Lung (tissue), 16 donors: ENCODE data around the gene HTD2. TPM values are rescaled to one million over a fixed set of nuclear protein-coding genes. Genes with fewer than 3 reads are reported as not detected.

Experiments used
- ATAC-seq: fragments of 200-7000 bp; cut with Tn5 transposase; one replicate; pipeline ENCODE4 v1.9.1; 2020; ENCODE audit warnings: moderate number of reproducible peaks; ENCODE audit not compliant: insufficient read depth, low FRiP score
- DNase-seq, 3 donors: peaks; one replicate each; pipeline ENCODE4 v3.0.0-alpha.2; 2013 to 2017
- H3K27ac ChIP-seq, 2 donors: one replicate each; pipeline ENCODE4 v1.5.1; 2013; ENCODE audit warnings: mild to moderate bottlenecking in 2 of 2, moderate library complexity in 2 of 2, control low read depth in 1 of 2, inconsistent platforms in 1 of 2, low read depth in 1 of 2, low read length in 1 of 2
- H3K27me3 ChIP-seq, 3 donors: one replicate each; pipeline ENCODE4 v1.5.1; 2013; ENCODE audit warnings: low read length in 2 of 3; ENCODE audit not compliant: control insufficient read depth in 3 of 3, insufficient read depth in 3 of 3
- H3K36me3 ChIP-seq, 4 donors: one replicate each; pipeline ENCODE4 v1.5.1; 2013; ENCODE audit warnings: low read length in 4 of 4, mild to moderate bottlenecking in 1 of 4, moderate library complexity in 1 of 4; ENCODE audit not compliant: control insufficient read depth in 4 of 4, insufficient read depth in 4 of 4
- H3K4me1 ChIP-seq, 5 donors: one replicate each; pipeline ENCODE4 v1.5.1; 2013; ENCODE audit warnings: low read length in 5 of 5, mild to moderate bottlenecking in 2 of 5, moderate library complexity in 1 of 5; ENCODE audit not compliant: control insufficient read depth in 5 of 5, insufficient read depth in 5 of 5
- H3K4me3 ChIP-seq: one replicate; pipeline ENCODE4 v1.5.1; 2013; ENCODE audit warnings: mild to moderate bottlenecking, control low read depth, moderate library complexity
- H3K9ac ChIP-seq, 2 donors: one replicate each; pipeline ENCODE4 v1.5.1; 2013; ENCODE audit warnings: low read length in 2 of 2, control low read depth in 1 of 2; ENCODE audit not compliant: insufficient read depth in 1 of 2
- H3K9me3 ChIP-seq, 4 donors: one replicate each; pipeline ENCODE4 v1.5.1; 2013; ENCODE audit warnings: low read length in 3 of 4, mild to moderate bottlenecking in 1 of 4, moderate library complexity in 1 of 4; ENCODE audit not compliant: control insufficient read depth in 4 of 4, insufficient read depth in 3 of 4
- WGBS, 2 donors: extraction: QIAGEN DNeasy Blood & Tissue Kit; methylation state at CpG; one replicate each; pipeline ENCODE4 v1.1.7; 2013; 5-methylcytosine and 5-hydroxymethylcytosine counted together
- long read RNA-seq, 5 donors: transcript quantifications; one replicate each; lab custom pipeline, GENCODE V29; 2026
- polyA plus RNA-seq, 2 donors: library from polyadenylated mRNA; stranded (reverse); fragments of 200-250 nt; gene quantifications; one replicate each; pipeline ENCODE4 v1.2.1, GENCODE V29; 2013
- total RNA-seq, 2 donors: library from RNA; depleted of rRNA in 1 of 2; stranded (reverse); fragments of >200 nt in 1 of 2; gene quantifications; one replicate each; pipeline ENCODE4 v1.2.1, GENCODE V29; 2014 to 2021
- TF ChIP-seq, protein P1 (sequence below): IDR thresholded peaks from 2 replicates; pipeline ENCODE4 v1.5.1; 2012; ENCODE audit warnings: mild to moderate bottlenecking; ENCODE audit errors: control extremely low read depth, extremely low read depth
- donor health status: control.
- donor health status: control.
- donor health status: Bipolar disorder and iron deficiency.
- donor health status: healthy.
- donor health status: DM: yes; HTN: yes; CAD: no.

The HTD2 gene
- total RNA-seq (10 to 100 TPM in 1 of 2 donors, 1 to 10 TPM in 1; 7.5 to 12.1 TPM), polyA plus RNA-seq (1 to 10 TPM; 2.5 to 5.6 TPM)
- long read RNA-seq, donor 1, partial matches to known transcripts: 0 of 3 reads
- long read RNA-seq, donor 1, other reads (novel, unspliced or antisense): 0 of 3 reads
- long read RNA-seq, donor 2: 0 reads
- long read RNA-seq, donor 3, transcript HTD2-201 (5 exons, 1,508 nt): major isoform, 5 of 8 reads
- long read RNA-seq, donor 3, partial matches to known transcripts: 0 of 8 reads
- long read RNA-seq, donor 3, other reads (novel, unspliced or antisense): 0 of 8 reads
- long read RNA-seq, donor 4, partial matches to known transcripts: 0 of 4 reads
- long read RNA-seq, donor 4, other reads (novel, unspliced or antisense): 0 of 4 reads
- long read RNA-seq, donor 5, transcript HTD2-201 (5 exons, 1,508 nt): major isoform, 5 of 7 reads
- long read RNA-seq, donor 5, partial matches to known transcripts: 0 of 7 reads
- long read RNA-seq, donor 5, other reads (novel, unspliced or antisense): 0 of 7 reads

DNA sequence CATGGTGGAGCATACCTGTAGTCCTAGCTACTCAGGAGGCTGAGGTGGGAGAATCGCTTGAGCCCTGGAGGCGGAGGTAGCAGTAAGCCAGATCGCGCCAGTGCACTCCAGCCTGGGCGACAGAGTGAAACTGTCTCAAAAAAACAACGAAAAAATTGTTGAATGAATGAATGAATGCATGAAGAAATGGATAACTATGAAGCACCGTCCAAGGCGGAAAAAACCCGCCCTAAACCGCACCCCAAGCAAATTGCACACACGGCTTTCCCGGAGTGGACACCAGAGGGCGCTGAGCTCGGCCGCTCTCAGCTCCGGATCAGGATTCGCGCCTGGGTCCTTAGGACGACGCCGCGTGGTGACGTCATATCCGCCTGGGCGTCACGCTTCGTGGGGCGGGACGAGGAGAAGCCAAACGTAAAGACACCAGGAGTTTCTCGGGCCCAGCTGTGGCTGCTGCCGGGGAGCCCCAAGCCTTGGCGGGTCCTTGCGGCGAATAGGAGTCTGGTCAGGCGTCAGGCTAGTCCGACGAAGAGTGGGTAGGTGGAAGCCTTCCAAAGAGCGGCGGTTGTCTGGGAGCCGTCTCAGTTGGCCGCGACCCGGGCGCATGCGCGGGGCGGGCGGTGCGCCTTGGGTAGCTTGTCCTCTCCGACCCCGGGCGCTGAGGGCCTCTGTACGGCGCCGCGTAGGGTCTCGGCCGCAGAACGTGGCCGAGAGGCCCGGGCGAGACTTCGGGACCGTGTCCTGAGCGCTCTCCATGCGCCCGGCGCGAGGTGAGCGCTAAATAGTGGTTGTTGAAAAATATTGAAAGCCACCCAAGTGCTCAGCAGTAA, at the start of gene HTD2, which contains the start of gene RPP14:
Gene HTD2 (plus strand): TSS at position 639 of the 830 bp plus-strand sequence. CDS start 11,094 bp downstream, outside the sequence.
Gene RPP14 (plus strand): TSS at position 364 of the 830 bp plus-strand sequence. CDS start 4,085 bp downstream, outside the sequence.
- H3K4me1 ChIP-seq: peaks cover 6 to 18% (median 10%) of the 10 kb centered on the region in 5 donors
- H3K27ac ChIP-seq: peak within 1 kb of the TSS; percentile 97 to 98
- DNase-seq: peak; percentile 99
- H3K36me3 ChIP-seq: peaks cover 0 to 12% (median 3%) of the 10 kb centered on the region in 4 donors
- ATAC-seq: peak; percentile 98
- 4% methylated on average over 71 of the region's 71 CpGs for WGBS, 2 donors
- H3K27me3 ChIP-seq: peaks cover 0 to 2% (median 0%) of the 10 kb centered on the region in 3 donors
- H3K9ac ChIP-seq: peak within 1 kb of the TSS; percentile 91 to 100
- peak within 1 kb of the TSS; percentile 58 for H3K4me3 ChIP-seq
- H3K9me3 ChIP-seq: no peaks in the 10 kb centered on the region
- TF ChIP-seq, protein P1, sequence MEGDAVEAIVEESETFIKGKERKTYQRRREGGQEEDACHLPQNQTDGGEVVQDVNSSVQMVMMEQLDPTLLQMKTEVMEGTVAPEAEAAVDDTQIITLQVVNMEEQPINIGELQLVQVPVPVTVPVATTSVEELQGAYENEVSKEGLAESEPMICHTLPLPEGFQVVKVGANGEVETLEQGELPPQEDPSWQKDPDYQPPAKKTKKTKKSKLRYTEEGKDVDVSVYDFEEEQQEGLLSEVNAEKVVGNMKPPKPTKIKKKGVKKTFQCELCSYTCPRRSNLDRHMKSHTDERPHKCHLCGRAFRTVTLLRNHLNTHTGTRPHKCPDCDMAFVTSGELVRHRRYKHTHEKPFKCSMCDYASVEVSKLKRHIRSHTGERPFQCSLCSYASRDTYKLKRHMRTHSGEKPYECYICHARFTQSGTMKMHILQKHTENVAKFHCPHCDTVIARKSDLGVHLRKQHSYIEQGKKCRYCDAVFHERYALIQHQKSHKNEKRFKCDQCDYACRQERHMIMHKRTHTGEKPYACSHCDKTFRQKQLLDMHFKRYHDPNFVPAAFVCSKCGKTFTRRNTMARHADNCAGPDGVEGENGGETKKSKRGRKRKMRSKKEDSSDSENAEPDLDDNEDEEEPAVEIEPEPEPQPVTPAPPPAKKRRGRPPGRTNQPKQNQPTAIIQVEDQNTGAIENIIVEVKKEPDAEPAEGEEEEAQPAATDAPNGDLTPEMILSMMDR: peak; percentile 97

GRCh38 chr3:58258392-58259055, 47.8 kb upstream of the HTD2 start:
- no peak for ATAC-seq
- H3K4me3 ChIP-seq: no peak overlapping the region
- H3K4me1 ChIP-seq: no peaks in the 10 kb centered on the region
- no peak overlapping the region for H3K9ac ChIP-seq
- H3K9me3 ChIP-seq: no peaks in the 10 kb centered on the region
- TF ChIP-seq, protein P1: no peak
- H3K27me3 ChIP-seq: no peaks in the 10 kb centered on the region
- no peak for DNase-seq
- H3K36me3 ChIP-seq: peaks cover 0 to 9% (median 5%) of the 10 kb centered on the region in 4 donors
- WGBS, 2 donors: 93 to 95% methylated on average over 10 of the region's 10 CpGs
- H3K27ac ChIP-seq: no peak overlapping the region

DNA sequence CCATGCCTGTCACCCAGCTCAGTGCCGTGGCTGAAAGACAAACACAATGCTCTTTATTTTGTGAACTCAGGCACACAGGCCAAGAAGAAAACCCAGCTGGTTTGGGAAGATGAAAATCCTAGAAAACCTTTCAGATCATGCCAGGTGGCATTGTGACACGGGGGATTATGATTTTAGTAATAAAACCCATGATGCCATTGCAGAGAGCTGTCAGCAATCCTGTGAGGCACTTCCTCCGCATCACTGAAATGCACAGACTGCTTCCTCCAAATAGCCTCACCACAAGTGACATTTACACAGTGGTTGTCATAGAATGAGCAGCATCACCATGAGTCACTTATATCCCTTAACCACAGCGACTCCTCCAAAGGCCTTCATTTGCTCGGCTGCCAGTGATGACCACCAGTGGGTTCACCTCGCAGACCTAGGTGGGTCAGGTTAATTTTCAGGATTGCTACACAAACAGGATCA, 46.0 kb upstream of the HTD2 start:
- DNase-seq (no peak), ATAC-seq (no peak)
- Histone ChIP-seq H3K36me3 (peaks cover 0 to 9% (median 5%) of the 10 kb centered on the region in 4 donors), H3K27ac (no peak overlapping the region), H3K9me3 (no peaks in the 10 kb centered on the region), H3K4me3 (no peak overlapping the region), H3K9ac (no peak overlapping the region), H3K27me3 (no peaks in the 10 kb centered on the region), H3K4me1 (no peaks in the 10 kb centered on the region)
- TF ChIP-seq, protein P1: no peak
- WGBS, 2 donors: 82 to 84% methylated on average over 6 of the region's 6 CpGs
